Suprapubic skin (tissue), 3 donors: ENCODE measurements around the gene DUOXA1.

ENCODE experiments used
- POLR2AphosphoS5 ChIP-seq, 3 donors: sonication (generic); formaldehyde crosslinking; IDR thresholded peaks; one replicate each; pipeline ENCODE4 v1.6.1; 2017; ENCODE audit warnings: antibody characterized with exemption in 3 of 3
- TF ChIP-seq, protein P1 (sequence below), 2 donors: fragments of 200-600 bp in 1 of 2; fragments of 450-650 bp in 1 of 2; sonication (generic) in 1 of 2; IDR thresholded peaks; one replicate each; pipeline ENCODE4 v1.5.1; 2016 to 2019; ENCODE audit warnings: antibody characterized with exemption in 2 of 2, mild to moderate bottlenecking in 1 of 2, moderate library complexity in 1 of 2

DNA sequence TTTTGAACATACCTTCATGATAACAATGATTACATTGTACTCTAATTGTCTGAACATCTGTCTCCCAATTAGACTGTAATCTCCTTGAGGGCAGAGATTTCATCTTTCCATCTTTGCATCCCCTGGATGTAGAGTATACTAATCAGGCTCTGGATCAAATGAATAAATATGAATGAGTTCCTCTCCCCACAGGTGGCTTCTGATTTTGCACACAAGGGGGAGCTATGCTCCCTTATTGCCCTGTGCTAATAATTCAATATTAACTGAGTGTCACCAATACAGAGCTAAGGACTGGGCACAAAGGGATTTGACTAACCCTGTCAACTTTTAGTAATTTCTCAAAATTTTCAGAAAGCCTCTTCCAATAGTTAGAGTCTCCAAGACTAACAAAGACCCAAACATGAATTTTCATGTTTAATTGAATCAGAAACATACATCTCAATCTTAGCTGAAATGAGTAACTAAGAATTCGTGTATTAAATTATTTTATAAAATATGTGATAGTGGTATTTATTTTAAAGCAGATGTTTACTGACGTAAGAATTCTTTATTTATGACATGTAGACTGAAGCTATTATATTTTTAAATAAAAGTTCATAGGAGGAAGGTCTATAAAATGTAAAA lies 3.0 kb downstream of the DUOXA1 start:
- TF ChIP-seq, protein P1, sequence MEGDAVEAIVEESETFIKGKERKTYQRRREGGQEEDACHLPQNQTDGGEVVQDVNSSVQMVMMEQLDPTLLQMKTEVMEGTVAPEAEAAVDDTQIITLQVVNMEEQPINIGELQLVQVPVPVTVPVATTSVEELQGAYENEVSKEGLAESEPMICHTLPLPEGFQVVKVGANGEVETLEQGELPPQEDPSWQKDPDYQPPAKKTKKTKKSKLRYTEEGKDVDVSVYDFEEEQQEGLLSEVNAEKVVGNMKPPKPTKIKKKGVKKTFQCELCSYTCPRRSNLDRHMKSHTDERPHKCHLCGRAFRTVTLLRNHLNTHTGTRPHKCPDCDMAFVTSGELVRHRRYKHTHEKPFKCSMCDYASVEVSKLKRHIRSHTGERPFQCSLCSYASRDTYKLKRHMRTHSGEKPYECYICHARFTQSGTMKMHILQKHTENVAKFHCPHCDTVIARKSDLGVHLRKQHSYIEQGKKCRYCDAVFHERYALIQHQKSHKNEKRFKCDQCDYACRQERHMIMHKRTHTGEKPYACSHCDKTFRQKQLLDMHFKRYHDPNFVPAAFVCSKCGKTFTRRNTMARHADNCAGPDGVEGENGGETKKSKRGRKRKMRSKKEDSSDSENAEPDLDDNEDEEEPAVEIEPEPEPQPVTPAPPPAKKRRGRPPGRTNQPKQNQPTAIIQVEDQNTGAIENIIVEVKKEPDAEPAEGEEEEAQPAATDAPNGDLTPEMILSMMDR (IDR thresholded peaks at IDR 0.05), result peak; percentile 42 to 65
- TF ChIP-seq POLR2AphosphoS5 (IDR thresholded peaks at IDR 0.05), result no peak
